Neural cell (in vitro differentiated cells): ENCODE data around the gene WNT3A. TPM values are rescaled to one million over a fixed set of nuclear protein-coding genes. Genes with fewer than 3 reads are reported as not detected.

Experiments
- H2AFZ ChIP-seq: fragments of 200-600, 300-800 bp; sonication (generic), shearing (Covaris generic); 2 replicates; pipeline ENCODE4 v1.6.0; 2014; ENCODE audit warnings: low read depth, mild to moderate bottlenecking, antibody characterized with exemption, low read length, moderate library complexity
- H3F3A ChIP-seq: fragments of 200-600 bp; shearing (Covaris generic); 2 replicates; pipeline ENCODE4 v1.6.1; 2016; ENCODE audit warnings: mild to moderate bottlenecking, moderate library complexity, mixed read lengths, antibody characterized with exemption, low read length; ENCODE audit not compliant: insufficient read depth, poor library complexity, severe bottlenecking
- H3K27ac ChIP-seq: fragments of 200-600, 300-800 bp; sonication (generic), shearing (Covaris generic); 2 replicates; pipeline ENCODE4 v1.5.1; 2014; ENCODE audit warnings: mild to moderate bottlenecking, low read length, moderate library complexity
- H3K27me3 ChIP-seq: fragments of 300-800, 200-600 bp; sonication (generic), shearing (Covaris generic); 2 replicates; pipeline ENCODE4 v1.6.0; 2014; ENCODE audit warnings: mild to moderate bottlenecking, low read depth, low read length, moderate library complexity; ENCODE audit not compliant: insufficient read depth
- H3K36me3 ChIP-seq: fragments of 300-800, 200-600 bp; sonication (generic), shearing (Covaris generic); 2 replicates; pipeline ENCODE4 v1.5.1; 2014; ENCODE audit warnings: mild to moderate bottlenecking, antibody characterized with exemption, low read length, moderate library complexity; ENCODE audit not compliant: insufficient read depth
- H3K4me2 ChIP-seq: fragments of 300-800, 200-600 bp; sonication (generic), shearing (Covaris generic); 2 replicates; pipeline ENCODE4 v1.6.0; 2014; ENCODE audit warnings: mild to moderate bottlenecking, low read length
- H3K4me3 ChIP-seq: fragments of 300-800, 200-600 bp; sonication (generic), shearing (Covaris generic); 2 replicates; pipeline ENCODE4 v1.5.1; 2014; ENCODE audit warnings: mild to moderate bottlenecking, low read length, moderate library complexity
- H3K79me2 ChIP-seq: fragments of 200-600 bp; shearing (Covaris generic); replicated peaks from 2 replicates; pipeline ENCODE4 v1.6.0; 2014; ENCODE audit warnings: mild to moderate bottlenecking, low read length, moderate library complexity; ENCODE audit not compliant: insufficient read depth
- H3K9ac ChIP-seq: fragments of 300-800, 200-600 bp; sonication (generic), shearing (Covaris generic); 2 replicates; pipeline ENCODE4 v1.6.1; 2016; ENCODE audit warnings: mild to moderate bottlenecking, low read length, mixed read lengths
- H3K9me2 ChIP-seq: fragments of 200-600 bp; shearing (Covaris generic); 2 replicates; pipeline ENCODE4 v1.6.1; 2016; ENCODE audit warnings: mild to moderate bottlenecking, low read length, mixed read lengths; ENCODE audit not compliant: insufficient read depth
- H3K9me3 ChIP-seq: fragments of 200-600, 300-800 bp; sonication (generic), shearing (Covaris generic); 2 replicates; pipeline ENCODE4 v1.6.1; 2016; ENCODE audit warnings: mild to moderate bottlenecking, mixed run types, low read length, moderate library complexity, mixed read lengths
- H4K20me1 ChIP-seq: fragments of 200-600 bp; shearing (Covaris generic); 2 replicates; pipeline ENCODE4 v1.6.1; 2016; ENCODE audit warnings: mild to moderate bottlenecking, mixed run types; ENCODE audit not compliant: insufficient read depth
- EP300 ChIP-seq: fragments of 450-650 bp; conservative IDR thresholded peaks from 2 replicates; pipeline ENCODE4 v1.6.1; 2014; ENCODE audit warnings: antibody characterized with exemption, mild to moderate bottlenecking, moderate library complexity; ENCODE audit not compliant: poor library complexity, severe bottlenecking
- EZH2 ChIP-seq: fragments of 200-600, 300-800 bp; shearing (Covaris generic), sonication (generic); IDR thresholded peaks from 2 replicates; pipeline ENCODE4 v1.6.1; 2014; ENCODE audit warnings: antibody characterized with exemption, low read length, borderline replicate concordance, mild to moderate bottlenecking; ENCODE audit not compliant: insufficient read depth, poor library complexity, severe bottlenecking
- MXI1 ChIP-seq: fragments of 450-650 bp; conservative IDR thresholded peaks from 2 replicates; pipeline ENCODE4 v1.6.1; 2014; ENCODE audit warnings: antibody characterized with exemption, mild to moderate bottlenecking; ENCODE audit not compliant: poor library complexity, severe bottlenecking
- POLR2AphosphoS5 ChIP-seq: IDR thresholded peaks from 2 replicates; pipeline ENCODE4 v1.6.1; 2012
- RAD21 ChIP-seq: fragments of 450-650 bp; conservative IDR thresholded peaks from 2 replicates; pipeline ENCODE4 v1.6.1; 2014; ENCODE audit warnings: antibody characterized with exemption, mild to moderate bottlenecking, moderate library complexity
- REST ChIP-seq: IDR thresholded peaks from 2 replicates; pipeline ENCODE4 v1.6.1; 2012; ENCODE audit warnings: borderline replicate concordance
- SMC3 ChIP-seq: fragments of 450-650 bp; conservative IDR thresholded peaks from 2 replicates; pipeline ENCODE4 v1.6.1; 2014; ENCODE audit warnings: antibody characterized with exemption, mild to moderate bottlenecking, moderate library complexity; ENCODE audit not compliant: poor library complexity
- TAF1 ChIP-seq: IDR thresholded peaks from 2 replicates; pipeline ENCODE4 v1.6.1; 2012; ENCODE audit warnings: low read depth
- polyA plus RNA-seq: library from polyadenylated mRNA; depleted of rRNA; stranded (reverse); fragments of >200 nt; gene quantifications from 2 replicates; pipeline ENCODE4 v1.2.3, GENCODE V29; 2014
- TF ChIP-seq, protein P1 (sequence below): fragments of 450-650 bp; IDR thresholded peaks from 2 replicates; pipeline ENCODE4 v1.5.1; 2014; ENCODE audit warnings: antibody characterized with exemption, mild to moderate bottlenecking, moderate library complexity; ENCODE audit not compliant: poor library complexity, severe bottlenecking

Gene WNT3A
- polyA plus RNA-seq, 1 donor from 2014 or later = 0.14 TPM

DNA sequence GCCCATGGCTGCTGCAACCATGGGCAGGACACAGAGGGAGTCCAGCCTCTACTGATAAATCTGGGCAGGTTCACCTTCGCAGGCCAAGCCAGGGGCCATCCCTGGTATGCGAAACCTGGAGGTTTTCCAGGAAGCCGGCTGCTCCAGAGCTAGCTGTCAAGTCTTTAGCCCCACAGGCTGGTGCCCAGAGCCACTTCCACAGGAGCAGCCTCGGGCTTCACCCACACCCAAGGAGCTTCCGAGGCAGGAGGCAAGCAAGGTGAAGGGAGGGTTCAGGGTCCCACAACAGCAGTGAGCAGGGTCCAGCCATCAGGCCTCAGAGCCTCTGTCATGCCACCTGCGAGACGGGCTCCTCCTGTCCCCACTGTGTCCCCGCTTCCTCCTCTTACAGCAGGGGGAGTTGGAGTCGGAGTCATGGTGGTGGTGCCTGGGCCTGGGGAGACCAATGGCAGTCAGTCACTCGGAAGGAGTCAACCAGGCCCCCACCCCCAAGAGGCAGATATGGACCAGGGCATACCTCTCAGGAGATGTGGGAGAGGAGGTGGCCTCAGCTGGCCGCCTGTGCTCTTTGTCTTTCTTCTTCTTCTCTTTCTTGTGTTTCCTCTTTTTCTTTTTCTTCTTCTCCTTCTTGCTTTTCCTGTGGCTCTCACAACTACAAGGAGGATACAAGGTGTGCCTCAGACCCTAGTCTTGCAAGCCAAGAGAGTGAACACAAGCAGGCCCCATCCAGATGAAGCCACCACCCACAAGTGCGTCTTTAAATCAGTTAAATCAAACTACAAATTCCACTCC, 94.2 kb downstream of the WNT3A start:
- H4K20me1 ChIP-seq = no peaks in the 10 kb centered on the region
- no peaks in the 10 kb centered on the region for H3F3A ChIP-seq
- peaks cover 9% of the 10 kb centered on the region for H3K36me3 ChIP-seq
- no peak overlapping the region for H2AFZ ChIP-seq
- no peak overlapping the region for H3K4me2 ChIP-seq
- no peak overlapping the region for H3K9ac ChIP-seq
- no peak for TF ChIP-seq EZH2
- TF ChIP-seq REST = no peak
- no peak for TF ChIP-seq TAF1
- TF ChIP-seq, protein P1, sequence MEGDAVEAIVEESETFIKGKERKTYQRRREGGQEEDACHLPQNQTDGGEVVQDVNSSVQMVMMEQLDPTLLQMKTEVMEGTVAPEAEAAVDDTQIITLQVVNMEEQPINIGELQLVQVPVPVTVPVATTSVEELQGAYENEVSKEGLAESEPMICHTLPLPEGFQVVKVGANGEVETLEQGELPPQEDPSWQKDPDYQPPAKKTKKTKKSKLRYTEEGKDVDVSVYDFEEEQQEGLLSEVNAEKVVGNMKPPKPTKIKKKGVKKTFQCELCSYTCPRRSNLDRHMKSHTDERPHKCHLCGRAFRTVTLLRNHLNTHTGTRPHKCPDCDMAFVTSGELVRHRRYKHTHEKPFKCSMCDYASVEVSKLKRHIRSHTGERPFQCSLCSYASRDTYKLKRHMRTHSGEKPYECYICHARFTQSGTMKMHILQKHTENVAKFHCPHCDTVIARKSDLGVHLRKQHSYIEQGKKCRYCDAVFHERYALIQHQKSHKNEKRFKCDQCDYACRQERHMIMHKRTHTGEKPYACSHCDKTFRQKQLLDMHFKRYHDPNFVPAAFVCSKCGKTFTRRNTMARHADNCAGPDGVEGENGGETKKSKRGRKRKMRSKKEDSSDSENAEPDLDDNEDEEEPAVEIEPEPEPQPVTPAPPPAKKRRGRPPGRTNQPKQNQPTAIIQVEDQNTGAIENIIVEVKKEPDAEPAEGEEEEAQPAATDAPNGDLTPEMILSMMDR = no peak
- TF ChIP-seq POLR2AphosphoS5 = no peak
- no peak for TF ChIP-seq RAD21
- no peak for TF ChIP-seq SMC3
- no peak for TF ChIP-seq EP300
- TF ChIP-seq MXI1 = no peak
- H3K79me2 ChIP-seq = peaks cover 19% of the 10 kb centered on the region
- H3K27ac ChIP-seq = no peak overlapping the region
- H3K9me3 ChIP-seq = no peaks in the 10 kb centered on the region
- no peaks in the 10 kb centered on the region for H3K9me2 ChIP-seq
- H3K4me3 ChIP-seq = peak overlapping the region; percentile 85
- H3K27me3 ChIP-seq = no peaks in the 10 kb centered on the region

DNA sequence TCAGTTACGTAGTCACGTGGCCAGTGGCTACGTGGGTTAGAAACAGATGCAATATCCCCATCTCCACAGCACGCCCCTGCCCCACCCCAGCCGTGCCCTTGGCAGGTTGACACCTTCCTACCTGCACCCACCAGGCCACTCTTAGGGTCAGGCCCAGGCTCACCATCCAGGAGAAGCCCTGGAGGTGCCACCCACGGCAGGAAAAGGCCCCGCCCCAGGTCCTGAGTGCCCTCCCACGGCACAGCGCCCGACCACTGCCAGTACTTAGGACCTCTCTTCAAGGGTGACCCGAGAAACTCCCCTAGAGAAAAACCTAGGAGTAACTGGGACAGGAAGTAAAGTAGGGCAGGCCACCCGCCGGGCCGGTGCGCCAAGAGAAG, 94.8 kb downstream of the WNT3A start:
- peak overlapping the region; percentile 62 for H3K4me2 ChIP-seq
- H4K20me1 ChIP-seq = no peaks in the 10 kb centered on the region
- TF ChIP-seq EZH2 (no peak), POLR2AphosphoS5 (no peak), REST (no peak), RAD21 (no peak), TAF1 (no peak), SMC3 (no peak), MXI1 (no peak), EP300 (no peak)
- TF ChIP-seq, protein P1 = no peak
- no peak overlapping the region for H3K27ac ChIP-seq
- no peaks in the 10 kb centered on the region for H3K9me3 ChIP-seq
- H3F3A ChIP-seq = no peaks in the 10 kb centered on the region
- H3K79me2 ChIP-seq = peaks cover 13% of the 10 kb centered on the region
- no peaks in the 10 kb centered on the region for H3K27me3 ChIP-seq
- H3K9ac ChIP-seq = peak overlapping the region; percentile 92
- peaks cover 3% of the 10 kb centered on the region for H3K36me3 ChIP-seq
- H3K9me2 ChIP-seq = no peaks in the 10 kb centered on the region
- H3K4me3 ChIP-seq = peak overlapping the region; percentile 85
- no peak overlapping the region for H2AFZ ChIP-seq
